PC-9 (cell line): Measurements from ENCODE around the gene ME2. TPM values are rescaled to one million over a fixed set of nuclear protein-coding genes. Genes with fewer than 3 reads are reported as not detected.

Experiments used
- BruUV-seq: library from RNA; stranded (reverse); fragments of 400-500 nt; replicated peaks from 2 replicates; lab custom pipeline; 2021; lab: Mats Ljungman, UMichigan
- CTCF ChIA-PET: fragments of 300-600 bp; sonication (Branson Sonifier 250); formaldehyde crosslinking; loops from one replicate; lab custom pipeline; 2022; ENCODE audit warnings: antibody characterized with exemption; lab: Charles Lee
- POLR2A ChIA-PET: fragments of 300-600 bp; sonication (Branson Sonifier 250); formaldehyde crosslinking; loops from one replicate; lab custom pipeline; 2022; ENCODE audit warnings: antibody characterized with exemption; ENCODE audit not compliant: unreplicated experiment; lab: Charles Lee
- DNase-seq, 2 experiments: peaks; one replicate each; pipeline versions ENCODE4 v3.0.0 to v3.0.0-alpha.2; 2015 to 2022; ENCODE audit warnings: mixed read lengths in 1 of 2
- H2AFZ ChIP-seq: fragments of 200-600 bp; sonication (generic); 2 replicates; pipeline ENCODE4 v1.8.1; 2017; ENCODE audit warnings: antibody characterized with exemption
- H3F3A ChIP-seq: fragments of 200-600 bp; sonication (generic); 2 replicates; pipeline ENCODE4 v1.8.1; 2017; ENCODE audit warnings: antibody characterized with exemption, mild to moderate bottlenecking, low read depth; ENCODE audit not compliant: insufficient read depth
- H3K27ac ChIP-seq: fragments of 200-600 bp; sonication (generic); 2 replicates; pipeline ENCODE4 v1.6.1; 2016; ENCODE audit warnings: mixed run types
- H3K27me3 ChIP-seq: fragments of 200-600 bp; sonication (generic); 2 replicates; pipeline ENCODE4 v1.6.1; 2016; ENCODE audit warnings: low read depth, mixed run types; ENCODE audit not compliant: insufficient read depth
- H3K36me3 ChIP-seq: fragments of 200-600 bp; sonication (generic); 2 replicates; pipeline ENCODE4 v1.6.1; 2016; ENCODE audit warnings: low read depth, mixed run types
- H3K4me1 ChIP-seq: fragments of 200-600 bp; sonication (generic); replicated peaks from 2 replicates; pipeline ENCODE4 v1.6.1; 2016; ENCODE audit warnings: mixed run types; ENCODE audit not compliant: insufficient read depth
- H3K4me2 ChIP-seq: fragments of 200-600 bp; sonication (generic); 2 replicates; pipeline ENCODE4 v1.6.1; 2017; ENCODE audit warnings: mixed run types
- H3K4me3 ChIP-seq: fragments of 200-600 bp; sonication (generic); 2 replicates; pipeline ENCODE4 v1.6.1; 2016; ENCODE audit warnings: mixed run types
- H3K79me2 ChIP-seq: fragments of 200-600 bp; sonication (generic); 2 replicates; pipeline ENCODE4 v1.6.1; 2017; ENCODE audit warnings: low read depth, mixed run types
- H3K9me2 ChIP-seq: fragments of 200-600 bp; sonication (generic); 2 replicates; pipeline ENCODE4 v1.8.1; 2017; ENCODE audit warnings: mild to moderate bottlenecking; ENCODE audit not compliant: insufficient read depth
- H3K9me3 ChIP-seq: fragments of 200-600 bp; sonication (generic); 2 replicates; pipeline ENCODE4 v1.8.1; 2016; ENCODE audit warnings: low read depth; ENCODE audit not compliant: insufficient read depth
- H4K20me1 ChIP-seq: fragments of 200-600 bp; sonication (generic); 2 replicates; pipeline ENCODE4 v1.8.1; 2017; ENCODE audit not compliant: insufficient read depth
- CTCF ChIP-seq: fragments of 200-600 bp; sonication (generic); conservative IDR thresholded peaks from 2 replicates; pipeline ENCODE4 v1.6.1; 2017; ENCODE audit warnings: mixed run types, antibody characterized with exemption, mild to moderate bottlenecking, moderate library complexity
- EZH2 ChIP-seq: fragments of 200-600 bp; sonication (generic); IDR thresholded peaks from 2 replicates; pipeline ENCODE4 v1.8.0; 2017; ENCODE audit warnings: antibody characterized with exemption, low read depth
- intact Hi-C: fragments of 100-400 bp; cut with micrococcal nuclease; formaldehyde crosslinking; loops from one replicate; pipeline ENCODE4 v1.10.0; 2022; ENCODE audit not compliant: unreplicated experiment
- total RNA-seq: library from RNA; stranded (reverse); gene quantifications from 2 replicates; pipeline ENCODE4 v1.2.3, GENCODE V29; 2021

Gene ME2
- total RNA-seq, 1 experiment from 2014 or later, result 27.9 TPM

GRCh38 chr18:50902797-50903196 is 23.9 kb downstream of the ME2 start:
- intact Hi-C loops, result no loop called here
- no TSS peak for BruUV-seq
- H3K9me2 ChIP-seq, result no peaks in the 10 kb centered on the region
- no peaks in the 10 kb centered on the region for H3K79me2 ChIP-seq
- H3K27me3 ChIP-seq, result no peaks in the 10 kb centered on the region
- H3K4me2 ChIP-seq, result no peak overlapping the region
- no peaks in the 10 kb centered on the region for H3F3A ChIP-seq
- H3K9me3 ChIP-seq, result no peaks in the 10 kb centered on the region
- no peaks in the 10 kb centered on the region for H3K4me1 ChIP-seq
- 0 out of 2 replicates have a peak, but pooled peaks cover 7% of the 10 kb centered on the region for H3K36me3 ChIP-seq
- no peak overlapping the region for H2AFZ ChIP-seq
- H3K4me3 ChIP-seq, result no peak overlapping the region
- POLR2A ChIA-PET, result no interaction called here
- no peak overlapping the region for H3K27ac ChIP-seq
- H4K20me1 ChIP-seq, result no peaks in the 10 kb centered on the region
- DNase-seq, result no peak
- CTCF ChIA-PET, result no interaction called here
- no peak for TF ChIP-seq EZH2
- no peak for TF ChIP-seq CTCF

- Histone ChIP-seq H3K9me3 (no peaks in the 10 kb centered on the region), H2AFZ (no peak overlapping the region), H3K36me3 (0 out of 2 replicates have a peak, but pooled peaks cover 7% of the 10 kb centered on the region), H3K27ac (no peak overlapping the region), H3K79me2 (no peaks in the 10 kb centered on the region), H3K4me1 (no peaks in the 10 kb centered on the region), H3K4me3 (no peak overlapping the region), H3K9me2 (no peaks in the 10 kb centered on the region), H3K27me3 (no peaks in the 10 kb centered on the region), H3K4me2 (no peak overlapping the region), H3F3A (no peaks in the 10 kb centered on the region), H4K20me1 (no peaks in the 10 kb centered on the region)
- no TSS peak for BruUV-seq
- no peak for DNase-seq
- POLR2A ChIA-PET, result no interaction called here
- TF ChIP-seq EZH2 (no peak), CTCF (no peak)
- intact Hi-C loops, result no loop called here
- CTCF ChIA-PET, result no interaction called here
These were observed 27.9 kb downstream of the ME2 start for GRCh38 chr18:50906843-50907242.

GRCh38 chr18:50909261-50909660 is 30.3 kb downstream of the ME2 start:
- H3F3A ChIP-seq, result no peaks in the 10 kb centered on the region
- H3K27ac ChIP-seq, result no peak overlapping the region
- no peaks in the 10 kb centered on the region for H3K9me3 ChIP-seq
- intact Hi-C loops, result no loop called here
- H3K4me2 ChIP-seq, result no peak overlapping the region
- H3K36me3 ChIP-seq, result peaks cover 16% of the 10 kb centered on the region; the same call in 1 of the 2 replicates
- TF ChIP-seq EZH2, result no peak
- TF ChIP-seq CTCF, result no peak
- H2AFZ ChIP-seq, result no peak overlapping the region
- ChIA-PET POLR2A (interaction anchor here (0.6 kb wide), 1 partner anchor 760 kb away, joined by 3 read pairs; no protein-coding TSS in a partner anchor), CTCF (no interaction called here)
- no TSS peak for BruUV-seq
- H3K27me3 ChIP-seq, result no peaks in the 10 kb centered on the region
- no peak overlapping the region for H3K4me3 ChIP-seq
- H3K9me2 ChIP-seq, result no peaks in the 10 kb centered on the region
- no peak for DNase-seq
- no peaks in the 10 kb centered on the region for H3K4me1 ChIP-seq
- no peaks in the 10 kb centered on the region for H4K20me1 ChIP-seq
- H3K79me2 ChIP-seq, result no peaks in the 10 kb centered on the region
